Measurements from ENCODE around the gene SERPINB10. TPM values are rescaled to one million over a fixed set of nuclear protein-coding genes. Genes with fewer than 3 reads are reported as not detected.

The SERPINB10 gene
- total RNA-seq, 1 experiment from 2014 or later: not detected

- TF ChIP-seq REST (IDR thresholded peaks at IDR 0.05; ENCODE audit: low read depth) (no peak), FOSL1 (IDR thresholded peaks at IDR 0.05; ENCODE audit: low read depth) (no peak)
These were observed 8.6 kb upstream of the SERPINB10 start (continued) for GRCh38 chr18:63899206-63899605.

GRCh38 chr18:63903851-63904570 lies 3.7 kb upstream of the SERPINB10 start:
- no TSS peak for BruUV-seq (replicated peaks)
- intact Hi-C loops (cut with micrococcal nuclease): no loop called here
- no peak for ATAC-seq
- Histone ChIP-seq H3K36me3 (ENCODE audit: control insufficient read depth in 1 of 2, insufficient read depth in 2 of 2, low read length in 2 of 2) (no peaks in the 10 kb centered on the region), H3K9me2 (ENCODE audit: insufficient read depth) (no peaks in the 10 kb centered on the region), H3K79me2 (ENCODE audit: insufficient read depth, low read length) (no peaks in the 10 kb centered on the region), H3K27ac (ENCODE audit: low read depth, low read length) (no peak overlapping the region), H3K4me1 (ENCODE audit: control insufficient read depth in 1 of 2, insufficient read depth in 2 of 2, low read length in 2 of 2) (no peaks in the 10 kb centered on the region), H3K4me3 (replicated peaks in 1 of 2; ENCODE audit: low read depth in 1 of 2, low read length in 2 of 2) (no peak overlapping the region), H3K4me2 (ENCODE audit: low read length) (no peak overlapping the region), H2AFZ (ENCODE audit: low read depth, low read length, poor library complexity, severe bottlenecking) (no peak overlapping the region), H3K27me3 (ENCODE audit: insufficient read depth, low read length) (no peaks in the 10 kb centered on the region), H3K9ac (ENCODE audit: low read length) (no peak overlapping the region), H3K9me3 (ENCODE audit: control insufficient read depth in 1 of 2, insufficient read depth in 1 of 2, low read depth in 1 of 2, low read length in 2 of 2) (no peaks in the 10 kb centered on the region), H4K20me1 (ENCODE audit: insufficient read depth) (no peaks in the 10 kb centered on the region)
- no peak for TF ChIP-seq ZNF274 (IDR thresholded peaks at IDR 0.05; ENCODE audit: low read depth, low read length)
- TF ChIP-seq POLR2A (IDR thresholded peaks at IDR 0.05; ENCODE audit: borderline replicate concordance, extremely low read depth, insufficient read depth, insufficient read length): no peak
- no peak for TF ChIP-seq EZH2phosphoT487 (IDR thresholded peaks at IDR 0.05; ENCODE audit: borderline replicate concordance)
- POLR2A ChIA-PET: no interaction called here
- RAD21 ChIA-PET (ENCODE audit: low non-redundant PET in 1 of 2, low total read pairs in 2 of 2, uncharacterized antibody in 2 of 2, unreplicated experiment in 2 of 2): no interaction called here
- CTCF ChIA-PET: no interaction called here
- no peak for DNase-seq (ENCODE audit: low read depth, low spot score)
